Type B pancreatic cell (in vitro differentiated cells): ENCODE measurements around the gene NR3C1. TPM values are rescaled to one million over a fixed set of nuclear protein-coding genes. Genes with fewer than 3 reads are reported as not detected.

Source experiments
- DNase-seq: peaks from one replicate; pipeline ENCODE4 v3.0.0; 2021; ENCODE audit warnings: mixed read lengths; ENCODE audit not compliant: unreplicated experiment; ENCODE audit errors: extremely low spot score
- H3K27ac Mint-ChIP-seq: 2 replicates; pipeline ENCODE4 v1.8.0; 2021; ENCODE audit warnings: mild to moderate bottlenecking, mixed read lengths
- H3K27me3 Mint-ChIP-seq: 2 replicates; pipeline ENCODE4 v1.8.0; 2021; ENCODE audit warnings: mixed read lengths
- H3K36me3 Mint-ChIP-seq: 2 replicates; pipeline ENCODE4 v1.8.0; 2021; ENCODE audit warnings: mixed read lengths
- H3K4me1 Mint-ChIP-seq: one replicate; pipeline ENCODE4 v1.8.0; 2021; ENCODE audit warnings: mixed read lengths; ENCODE audit not compliant: unreplicated experiment
- H3K4me3 Mint-ChIP-seq: 2 replicates; pipeline ENCODE4 v1.8.0; 2021; ENCODE audit warnings: mild to moderate bottlenecking, mixed read lengths
- H3K9me3 Mint-ChIP-seq: 2 replicates; pipeline ENCODE4 v1.8.0; 2021; ENCODE audit warnings: mixed read lengths
- total RNA-seq: library from RNA; stranded (reverse); gene quantifications from 2 replicates; pipeline ENCODE4 v1.2.1, GENCODE V29; 2021; ENCODE audit warnings: low replicate concordance
- TF ChIP-seq, protein P1 (sequence below): fragments of 200-600 bp; sonication (generic); conservative IDR thresholded peaks from 2 replicates; pipeline ENCODE4 v1.5.0; 2021; ENCODE audit warnings: antibody characterized with exemption, mild to moderate bottlenecking

Gene NR3C1
- total RNA-seq, 1 donor from 2014 or later: 94.0 TPM

DNA sequence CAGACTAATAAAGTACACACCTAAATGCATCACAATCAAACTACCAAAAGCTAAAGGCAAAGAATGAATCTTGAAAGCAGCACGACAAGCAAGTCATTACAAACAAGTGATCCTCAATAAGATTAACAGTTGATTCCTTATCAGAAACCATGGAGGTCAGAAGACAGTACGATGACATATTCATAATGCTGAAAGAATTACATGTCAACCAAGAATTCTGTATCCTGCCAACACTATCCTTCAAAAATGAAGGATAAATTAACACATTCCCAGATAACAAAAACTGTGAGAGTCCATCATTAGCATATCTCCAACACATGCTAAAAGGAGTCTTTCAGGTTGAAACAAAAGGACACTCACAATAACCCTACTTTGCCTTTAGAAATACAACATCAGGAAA is 39.4 kb downstream of the NR3C1 start:
- H3K36me3 Mint-ChIP-seq: peaks cover 36% of the 10 kb centered on the region
- no peak overlapping the region for H3K4me3 Mint-ChIP-seq
- no peak for DNase-seq
- TF ChIP-seq, protein P1, sequence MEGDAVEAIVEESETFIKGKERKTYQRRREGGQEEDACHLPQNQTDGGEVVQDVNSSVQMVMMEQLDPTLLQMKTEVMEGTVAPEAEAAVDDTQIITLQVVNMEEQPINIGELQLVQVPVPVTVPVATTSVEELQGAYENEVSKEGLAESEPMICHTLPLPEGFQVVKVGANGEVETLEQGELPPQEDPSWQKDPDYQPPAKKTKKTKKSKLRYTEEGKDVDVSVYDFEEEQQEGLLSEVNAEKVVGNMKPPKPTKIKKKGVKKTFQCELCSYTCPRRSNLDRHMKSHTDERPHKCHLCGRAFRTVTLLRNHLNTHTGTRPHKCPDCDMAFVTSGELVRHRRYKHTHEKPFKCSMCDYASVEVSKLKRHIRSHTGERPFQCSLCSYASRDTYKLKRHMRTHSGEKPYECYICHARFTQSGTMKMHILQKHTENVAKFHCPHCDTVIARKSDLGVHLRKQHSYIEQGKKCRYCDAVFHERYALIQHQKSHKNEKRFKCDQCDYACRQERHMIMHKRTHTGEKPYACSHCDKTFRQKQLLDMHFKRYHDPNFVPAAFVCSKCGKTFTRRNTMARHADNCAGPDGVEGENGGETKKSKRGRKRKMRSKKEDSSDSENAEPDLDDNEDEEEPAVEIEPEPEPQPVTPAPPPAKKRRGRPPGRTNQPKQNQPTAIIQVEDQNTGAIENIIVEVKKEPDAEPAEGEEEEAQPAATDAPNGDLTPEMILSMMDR: no peak
- H3K4me1 Mint-ChIP-seq: peaks cover 12% of the 10 kb centered on the region
- H3K9me3 Mint-ChIP-seq: peaks cover 13% of the 10 kb centered on the region
- no peaks in the 10 kb centered on the region for H3K27me3 Mint-ChIP-seq
- no peak overlapping the region for H3K27ac Mint-ChIP-seq

- Mint-ChIP-seq H3K4me3 (no peak overlapping the region), H3K27ac (no peak overlapping the region), H3K27me3 (no peaks in the 10 kb centered on the region), H3K36me3 (peaks cover 32% of the 10 kb centered on the region), H3K9me3 (peaks cover 13% of the 10 kb centered on the region), H3K4me1 (peaks cover 18% of the 10 kb centered on the region)
- DNase-seq: no peak
- TF ChIP-seq, protein P1: no peak
These were observed 40.7 kb downstream of the NR3C1 start for GRCh38 chr5:143362664-143363227.

DNA sequence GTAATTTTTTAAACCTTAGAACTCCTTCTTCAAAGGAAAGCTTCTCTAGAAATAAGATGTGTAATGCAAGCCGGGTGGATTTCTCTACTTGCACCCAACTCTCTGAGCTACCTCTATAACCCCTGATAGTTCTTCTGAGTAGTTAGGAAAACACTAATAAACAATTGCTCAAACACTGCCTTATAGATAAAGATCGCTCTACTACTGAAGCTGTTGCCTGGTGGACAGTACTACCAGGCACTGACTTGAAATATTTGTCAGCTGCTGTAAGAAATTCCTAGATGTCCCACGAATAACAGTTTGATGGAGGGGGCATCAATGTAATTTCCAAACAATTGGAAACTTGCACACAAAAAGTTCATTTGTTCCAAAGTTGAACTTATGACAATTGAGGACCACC is 42.0 kb downstream of the NR3C1 start:
- H3K4me3 Mint-ChIP-seq: no peak overlapping the region
- H3K4me1 Mint-ChIP-seq: peaks cover 27% of the 10 kb centered on the region
- H3K36me3 Mint-ChIP-seq: peaks cover 26% of the 10 kb centered on the region
- no peak for DNase-seq
- no peaks in the 10 kb centered on the region for H3K27me3 Mint-ChIP-seq
- no peak overlapping the region for H3K27ac Mint-ChIP-seq
- TF ChIP-seq, protein P1: no peak
- peaks cover 13% of the 10 kb centered on the region for H3K9me3 Mint-ChIP-seq

GRCh38 chr5:143360755-143361154 is 42.7 kb downstream of the NR3C1 start:
- peaks cover 29% of the 10 kb centered on the region for H3K4me1 Mint-ChIP-seq
- no peaks in the 10 kb centered on the region for H3K27me3 Mint-ChIP-seq
- H3K9me3 Mint-ChIP-seq: peaks cover 10% of the 10 kb centered on the region
- peaks cover 24% of the 10 kb centered on the region for H3K36me3 Mint-ChIP-seq
- no peak overlapping the region for H3K27ac Mint-ChIP-seq
- TF ChIP-seq, protein P1: no peak
- no peak for DNase-seq
- H3K4me3 Mint-ChIP-seq: no peak overlapping the region

- H3K36me3 Mint-ChIP-seq: peaks cover 20% of the 10 kb centered on the region
- H3K27me3 Mint-ChIP-seq: no peaks in the 10 kb centered on the region
- TF ChIP-seq, protein P1: no peak
- H3K4me1 Mint-ChIP-seq: peaks cover 31% of the 10 kb centered on the region
- no peak overlapping the region for H3K4me3 Mint-ChIP-seq
- no peak for DNase-seq
- no peak overlapping the region for H3K27ac Mint-ChIP-seq
- H3K9me3 Mint-ChIP-seq: peaks cover 4% of the 10 kb centered on the region
These were observed 43.6 kb downstream of the NR3C1 start for GRCh38 chr5:143359869-143360268.
